Measurements from ENCODE around the gene KRTAP5-1.
A peak's percentile ranks its signal among the peaks of the same experiment; 100 is the strongest.

Gene KRTAP5-1

DNA sequence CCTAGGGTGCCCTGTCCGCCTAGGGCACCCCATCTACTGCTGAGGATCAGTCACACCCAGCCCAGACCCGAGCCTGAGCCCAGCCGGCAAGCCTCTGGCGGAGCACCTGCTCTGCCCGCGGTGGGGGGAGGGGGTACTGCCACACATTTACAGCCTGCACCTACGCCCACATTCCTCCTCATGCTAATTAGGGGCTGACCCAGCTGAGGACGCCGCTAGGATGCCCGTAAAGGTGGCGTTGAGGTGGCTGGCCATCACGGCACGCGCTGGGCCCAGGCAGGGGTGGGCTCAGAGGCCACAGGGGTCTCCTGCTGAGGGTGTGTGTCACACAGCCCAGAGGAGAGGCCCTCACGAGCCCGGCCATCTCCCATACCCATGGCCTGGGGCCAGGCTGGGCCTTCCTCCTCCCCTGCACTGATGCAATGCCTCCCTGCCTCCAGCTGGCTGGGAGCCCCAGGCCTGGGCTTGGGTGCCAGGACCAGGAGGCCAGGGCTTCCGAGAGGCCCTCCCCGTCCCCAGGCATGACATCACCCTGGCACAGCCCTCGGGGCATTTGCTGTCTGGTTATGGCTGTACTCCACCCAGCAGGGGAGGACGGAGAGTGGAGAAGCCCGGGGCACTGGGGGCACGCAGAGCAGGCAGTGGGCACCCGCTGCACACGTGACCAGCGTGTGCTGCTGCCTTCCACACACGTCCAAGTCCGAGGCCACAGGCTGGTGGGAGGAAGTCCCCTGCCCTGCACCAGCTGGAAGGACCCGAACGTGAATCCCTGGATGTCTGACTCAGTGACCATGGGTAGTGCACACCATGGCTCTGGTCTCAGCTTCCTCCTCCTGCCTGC, 25.8 kb downstream of the KRTAP5-1 start:
- DNase-seq = peak in 2 of 3 experiments; percentile 74 to 86

DNA sequence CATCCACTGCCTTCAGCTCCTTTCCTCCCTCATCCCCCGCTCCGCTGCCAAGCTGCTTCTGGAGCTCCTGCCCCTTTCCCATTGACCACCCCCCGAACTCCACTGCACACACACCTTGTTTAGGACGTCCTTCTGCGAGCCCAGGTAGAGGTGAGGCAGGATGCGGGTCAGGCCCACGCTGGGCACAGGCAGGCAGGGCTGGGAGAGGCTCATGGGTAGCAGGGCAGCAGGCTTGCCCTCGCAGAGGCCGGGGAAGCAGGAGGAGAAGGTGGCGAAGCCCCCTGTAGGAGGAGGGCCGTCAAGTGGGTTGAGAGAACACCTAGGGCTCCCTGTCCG, 26.3 kb downstream of the KRTAP5-1 start:
- DNase-seq = no peak

DNA sequence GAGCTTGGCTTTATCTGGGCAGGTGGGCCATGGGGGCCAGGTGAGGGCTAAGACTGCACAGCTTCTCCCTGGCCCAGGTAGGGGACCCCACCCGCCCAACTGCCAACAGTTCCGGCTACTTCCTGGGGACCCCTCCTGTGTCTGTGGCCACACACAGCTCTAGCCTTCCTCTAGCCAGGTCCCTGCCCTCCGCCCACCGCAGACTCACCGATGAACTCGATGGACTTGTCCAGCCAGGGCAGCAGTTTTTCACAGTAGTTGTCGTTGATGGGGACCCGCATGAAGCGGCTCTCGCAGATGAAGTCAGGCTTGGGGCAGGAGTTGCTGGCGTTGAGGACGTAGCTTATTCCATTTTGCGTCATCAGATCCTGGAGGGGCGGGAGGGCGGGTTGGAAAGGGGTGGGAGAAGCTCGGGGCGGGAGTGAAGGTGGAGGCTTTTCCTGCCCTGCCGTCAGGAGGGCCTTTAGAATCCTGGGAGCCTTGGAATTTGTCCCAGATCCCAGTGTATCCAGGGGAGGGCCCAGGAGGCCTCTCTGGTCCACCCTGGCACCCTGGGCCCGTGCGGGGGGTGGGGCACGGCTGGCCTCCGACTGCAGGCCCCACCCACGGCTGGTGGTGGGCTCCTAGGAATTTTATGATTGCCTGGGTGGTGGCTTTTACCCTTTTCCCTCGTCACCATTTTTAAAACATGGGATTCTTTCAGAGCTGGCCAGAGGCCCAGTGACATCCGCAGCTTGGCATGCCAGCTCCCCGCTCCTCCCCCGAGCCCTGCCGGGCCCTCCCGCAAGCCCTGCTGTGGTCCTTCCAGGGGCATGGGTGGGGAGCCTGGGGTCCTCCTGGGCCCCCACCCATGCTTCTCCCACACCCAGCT, 26.9 kb downstream of the KRTAP5-1 start:
- DNase-seq = no peak

DNA sequence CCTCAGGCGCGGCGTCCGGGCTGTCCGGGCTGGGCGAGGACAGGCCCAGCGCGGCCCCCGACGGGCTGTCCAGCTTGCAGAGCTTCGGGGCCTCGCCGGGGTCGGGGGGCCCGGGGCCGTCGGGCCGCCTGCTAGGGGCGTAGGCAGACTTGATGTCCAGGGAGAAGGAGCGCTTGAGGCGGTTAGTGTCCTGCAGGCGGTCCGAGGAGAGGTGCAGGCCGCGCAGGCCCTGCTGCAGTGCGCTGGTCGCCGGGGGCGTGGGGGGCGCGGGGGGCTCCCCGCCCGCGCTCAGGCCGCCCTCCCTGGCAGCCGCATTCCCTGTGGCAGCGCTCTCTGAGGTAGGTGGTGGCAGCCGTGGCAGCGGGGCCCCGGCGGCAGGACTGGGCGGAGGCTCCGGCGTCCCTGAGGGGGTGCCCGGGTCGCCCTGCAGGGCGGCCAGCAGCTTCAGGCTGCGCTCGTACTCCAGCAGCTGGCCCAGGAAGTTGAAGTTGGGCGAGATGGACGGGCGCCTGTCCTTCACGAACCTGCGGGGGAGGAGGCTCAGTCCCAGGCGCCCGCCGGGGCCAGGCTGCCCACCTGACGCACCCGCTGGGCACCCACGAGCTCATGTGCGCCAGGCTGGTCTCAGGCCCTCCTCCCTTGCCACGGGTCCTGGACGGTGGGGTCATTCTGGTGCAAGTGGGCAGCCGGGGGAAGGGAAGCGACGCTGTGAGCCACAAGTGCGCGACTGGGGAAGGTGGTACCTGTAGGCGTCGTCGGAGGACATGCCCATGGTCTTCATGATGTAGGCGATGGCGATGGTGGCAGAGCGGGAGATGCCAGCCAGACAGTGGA, 27.8 kb downstream of the KRTAP5-1 start:
- no peak for DNase-seq

DNA sequence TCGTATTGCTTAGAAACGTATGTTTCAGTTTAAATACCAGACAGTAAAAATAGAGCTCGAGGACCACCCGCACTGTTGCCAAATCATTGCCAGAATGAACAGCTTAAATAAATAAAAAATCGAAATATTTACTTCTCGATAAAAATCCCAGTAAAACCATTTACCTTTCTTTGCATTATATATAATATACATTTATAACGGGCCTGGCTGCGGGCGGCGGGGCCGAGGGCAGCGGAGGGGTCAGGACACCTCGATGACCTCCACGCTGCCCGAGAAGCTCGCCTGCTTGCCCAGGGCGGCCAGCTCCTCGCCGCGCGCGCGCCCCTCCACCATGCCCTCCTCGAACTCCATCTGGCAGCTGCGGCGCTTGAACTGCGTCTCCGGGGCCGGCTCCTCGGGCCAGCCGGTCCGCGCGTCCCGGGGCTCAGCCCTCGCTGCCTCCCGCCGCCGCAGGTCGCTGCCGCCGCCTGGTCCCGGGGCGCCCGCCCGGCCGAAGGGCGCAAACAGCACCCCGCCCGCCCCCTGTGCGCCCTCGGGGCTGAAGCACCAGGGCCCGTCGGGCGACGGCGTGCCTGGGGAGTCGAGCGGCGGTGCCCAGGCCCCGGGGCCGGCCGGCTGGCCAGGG, 28.7 kb downstream of the KRTAP5-1 start:
- no peak for DNase-seq

DNA sequence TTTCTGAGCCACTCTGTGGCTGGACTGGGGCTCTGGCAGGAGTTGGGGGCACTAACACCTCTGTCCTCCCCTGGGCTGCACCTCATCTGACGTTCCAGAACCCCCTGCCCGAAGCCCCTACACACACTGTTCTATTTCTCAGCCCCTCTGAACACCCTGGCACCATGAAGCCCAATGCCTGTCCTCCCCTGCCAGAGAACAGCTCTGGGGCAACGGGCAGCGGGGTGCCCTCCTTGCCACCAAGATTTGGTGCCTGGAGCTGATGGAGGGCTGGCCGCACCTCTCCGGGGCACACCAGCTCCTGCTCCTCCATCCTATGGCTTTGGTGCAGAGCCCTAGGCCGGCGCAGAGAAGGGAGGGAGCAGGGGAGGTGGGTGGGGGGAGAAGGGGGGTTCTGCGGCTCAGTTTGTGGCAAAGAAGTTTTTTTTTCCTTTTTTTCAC, 29.4 kb downstream of the KRTAP5-1 start:
- DNase-seq = no peak

DNA sequence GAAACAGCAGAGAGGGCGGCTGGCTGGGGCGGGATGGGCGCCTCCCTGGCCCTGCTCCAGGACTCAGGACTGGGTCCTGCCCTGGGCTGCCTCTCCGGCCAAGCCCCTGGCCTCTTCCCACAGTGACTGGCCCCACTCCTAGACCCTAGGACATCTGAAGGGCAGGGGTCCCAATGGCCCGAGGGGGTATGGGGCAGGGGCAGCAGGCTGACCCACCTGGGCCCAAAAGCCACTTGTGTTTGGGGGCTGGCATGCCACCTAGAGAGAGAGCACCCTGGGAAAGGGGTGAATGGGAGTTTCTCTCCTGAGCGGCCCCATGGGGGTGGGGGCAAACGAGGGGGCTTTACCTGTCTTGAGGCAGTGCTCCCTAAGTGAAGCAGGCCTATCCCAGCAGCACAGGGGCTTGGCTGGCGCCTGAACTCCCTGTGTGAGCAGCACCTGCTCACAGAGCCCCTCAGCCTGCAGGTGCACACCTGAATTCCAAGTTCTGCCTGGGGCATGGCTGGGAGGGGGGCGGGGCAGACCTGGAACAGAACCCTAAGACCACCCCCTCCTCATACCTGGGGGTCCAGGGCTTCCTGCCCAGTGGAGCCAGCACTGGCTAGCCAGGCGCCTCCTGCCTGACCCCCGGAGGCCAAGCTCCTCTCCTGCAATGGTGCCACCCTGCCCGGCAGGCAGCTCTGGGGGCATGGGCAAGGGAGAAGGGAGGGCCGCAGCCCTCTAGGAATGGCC, 29.9 kb downstream of the KRTAP5-1 start:
- no peak for DNase-seq

DNA sequence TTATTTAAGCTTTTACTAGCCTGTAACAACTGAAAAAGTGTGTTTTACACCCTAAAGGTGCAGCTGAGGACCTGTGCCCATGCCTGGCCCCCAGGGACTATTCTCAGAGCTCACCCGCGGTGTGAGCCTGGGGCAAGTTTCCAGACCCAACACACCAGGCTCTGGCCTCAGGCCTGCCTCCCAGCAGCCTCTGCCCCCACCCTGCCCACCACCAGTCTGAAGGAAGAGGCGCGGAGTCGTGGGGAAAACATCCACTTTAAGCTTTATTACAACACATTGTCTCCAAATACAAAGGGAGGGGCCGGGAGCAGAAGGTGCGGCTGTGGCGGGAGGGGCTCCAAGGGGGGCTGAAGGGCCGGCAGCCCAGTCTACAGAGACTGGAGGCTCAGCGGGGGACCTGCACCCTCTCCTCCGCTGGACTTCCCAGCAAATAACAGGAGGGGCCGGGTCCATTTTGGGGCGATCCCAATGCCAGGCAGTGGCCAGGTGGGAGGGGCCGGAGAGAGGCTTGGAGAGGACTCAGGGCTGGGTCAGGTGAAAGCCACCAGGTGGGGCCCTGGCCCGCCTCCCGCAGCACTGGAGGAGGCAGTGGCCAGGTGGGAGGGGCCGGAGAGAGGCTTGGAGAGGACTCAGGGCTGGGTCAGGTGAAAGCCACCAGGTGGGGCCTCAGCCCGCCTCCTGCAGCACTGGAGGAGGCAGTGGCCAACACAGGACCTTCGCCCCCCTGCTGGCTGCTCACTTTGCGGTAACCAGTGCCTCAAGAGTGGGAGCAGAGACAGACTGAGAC, 31.1 kb downstream of the KRTAP5-1 start:
- DNase-seq = peak; percentile 47 to 70 (median 59)

DNA sequence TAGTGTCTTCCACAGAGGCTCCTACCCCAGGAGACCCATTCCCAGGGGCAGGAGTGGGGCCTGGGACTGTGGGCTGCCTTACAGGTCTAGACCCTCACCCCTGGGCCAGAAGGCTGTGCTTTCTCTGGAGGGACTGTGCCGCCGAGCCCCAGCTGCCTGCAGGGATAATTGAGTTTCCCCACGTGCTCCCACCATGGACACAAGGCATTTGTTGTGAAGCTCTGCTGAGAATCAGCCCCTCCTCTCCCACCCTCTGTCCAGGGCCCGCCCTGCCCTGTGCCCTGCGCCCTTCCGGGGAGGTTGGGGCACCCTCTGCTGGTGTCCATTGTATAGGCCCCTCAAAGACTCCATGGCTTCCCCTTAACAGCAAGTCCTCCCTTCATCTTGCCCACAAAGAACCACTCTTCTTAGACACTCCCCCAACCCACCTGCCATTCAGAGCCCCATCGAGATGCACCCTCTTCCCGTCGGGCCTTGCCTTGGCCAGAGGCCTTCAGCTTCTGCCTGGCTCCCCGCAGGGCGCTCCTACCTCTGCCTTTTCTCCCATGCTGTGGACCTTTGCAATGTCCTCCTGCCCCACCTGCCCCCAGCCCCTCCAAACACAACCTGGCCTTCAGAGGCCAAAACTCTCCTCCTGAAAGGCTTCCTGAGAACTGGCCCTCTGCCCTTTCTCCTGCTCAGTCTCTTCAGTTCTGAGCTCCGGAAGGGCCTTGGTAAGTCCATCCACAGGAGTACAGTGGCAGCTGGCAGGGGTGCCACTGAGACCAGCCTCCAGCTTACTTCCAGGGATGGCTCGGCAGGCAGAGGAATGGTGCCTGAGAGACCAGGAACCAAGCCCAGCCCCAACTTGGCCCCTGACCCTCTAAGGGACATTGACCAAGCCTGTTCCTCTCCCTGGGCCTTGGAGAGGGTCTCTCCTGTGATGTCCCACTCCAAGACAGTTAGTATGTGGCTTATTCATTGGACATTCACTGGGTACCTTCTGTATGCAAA, 35.4 kb downstream of the KRTAP5-1 start:
- no peak for DNase-seq

DNA sequence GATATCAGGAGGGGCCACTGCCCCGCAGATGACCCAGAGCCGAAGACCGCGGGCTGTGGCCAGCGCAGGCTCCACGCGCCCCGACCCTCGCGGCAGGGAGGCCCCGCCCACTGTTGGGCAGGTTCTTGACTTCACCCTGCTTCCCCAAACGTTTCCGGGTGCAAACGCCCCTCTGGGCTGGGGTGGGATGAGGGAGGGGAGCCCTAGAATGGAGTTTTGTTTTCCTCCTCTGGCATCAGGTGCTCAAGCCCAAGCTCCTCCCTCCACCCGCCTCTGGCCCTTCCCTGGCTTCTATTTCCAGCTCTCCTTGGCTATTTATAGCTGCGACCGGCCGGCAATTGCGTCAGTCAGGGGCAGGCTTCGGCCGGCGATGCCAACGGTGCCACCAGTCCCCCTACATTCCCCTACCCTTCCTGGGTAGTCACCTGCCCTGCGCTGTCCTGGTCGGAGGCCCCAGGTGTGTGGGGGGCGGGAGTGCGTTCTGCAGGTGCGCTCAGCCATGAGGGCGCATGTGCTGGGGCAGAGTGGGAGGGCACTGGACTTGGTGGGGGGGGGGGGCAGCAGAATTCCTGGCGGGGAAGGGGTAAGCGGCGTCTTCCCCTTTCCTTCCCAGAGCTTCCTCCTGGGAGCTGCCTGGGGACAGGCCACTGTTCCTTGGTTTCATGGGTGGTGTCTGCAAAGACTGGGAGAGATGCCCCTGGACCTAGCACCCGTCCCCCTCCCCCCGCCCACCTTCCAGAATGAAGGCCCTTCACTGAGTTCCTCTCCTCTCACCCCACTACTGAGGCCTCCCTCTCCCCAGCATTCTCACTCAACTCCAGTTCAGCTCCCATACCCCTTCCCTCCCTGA, 36.6 kb downstream of the KRTAP5-1 start:
- DNase-seq = peak; percentile 66 to 86 (median 77)

DNA sequence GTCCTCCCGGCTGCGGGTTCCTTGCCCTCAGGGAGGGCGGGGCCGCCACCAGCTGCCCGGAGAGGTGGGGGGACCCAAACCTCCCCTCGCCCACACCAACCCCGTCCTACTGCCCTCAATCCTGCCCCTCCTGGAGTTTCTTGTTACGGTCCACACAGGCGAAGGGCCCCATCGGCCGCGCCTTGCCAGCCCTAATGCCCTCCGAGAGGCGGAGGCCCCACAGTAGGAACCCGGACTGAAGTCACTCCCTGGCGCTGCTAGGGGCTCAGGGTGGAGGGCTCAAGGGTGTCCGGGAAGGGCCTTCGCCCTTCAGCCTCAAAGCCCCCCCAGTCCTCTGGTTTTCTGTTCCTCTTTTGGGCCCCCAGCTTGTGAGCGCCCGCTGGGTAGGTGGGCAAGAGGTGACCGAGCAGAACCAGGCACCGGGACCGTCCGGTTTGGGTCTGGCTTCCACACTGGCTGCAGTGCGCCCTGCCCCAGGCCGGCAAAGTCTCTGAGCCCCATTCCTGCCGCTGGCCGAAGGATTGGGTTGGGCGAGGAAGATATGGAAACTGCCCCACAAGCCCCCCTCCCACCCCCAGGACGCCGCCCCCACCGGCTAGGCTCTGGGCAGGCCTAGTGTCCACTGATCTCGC, 37.5 kb downstream of the KRTAP5-1 start:
- peak in 1 of 3 experiments; percentile 52 for DNase-seq

DNA sequence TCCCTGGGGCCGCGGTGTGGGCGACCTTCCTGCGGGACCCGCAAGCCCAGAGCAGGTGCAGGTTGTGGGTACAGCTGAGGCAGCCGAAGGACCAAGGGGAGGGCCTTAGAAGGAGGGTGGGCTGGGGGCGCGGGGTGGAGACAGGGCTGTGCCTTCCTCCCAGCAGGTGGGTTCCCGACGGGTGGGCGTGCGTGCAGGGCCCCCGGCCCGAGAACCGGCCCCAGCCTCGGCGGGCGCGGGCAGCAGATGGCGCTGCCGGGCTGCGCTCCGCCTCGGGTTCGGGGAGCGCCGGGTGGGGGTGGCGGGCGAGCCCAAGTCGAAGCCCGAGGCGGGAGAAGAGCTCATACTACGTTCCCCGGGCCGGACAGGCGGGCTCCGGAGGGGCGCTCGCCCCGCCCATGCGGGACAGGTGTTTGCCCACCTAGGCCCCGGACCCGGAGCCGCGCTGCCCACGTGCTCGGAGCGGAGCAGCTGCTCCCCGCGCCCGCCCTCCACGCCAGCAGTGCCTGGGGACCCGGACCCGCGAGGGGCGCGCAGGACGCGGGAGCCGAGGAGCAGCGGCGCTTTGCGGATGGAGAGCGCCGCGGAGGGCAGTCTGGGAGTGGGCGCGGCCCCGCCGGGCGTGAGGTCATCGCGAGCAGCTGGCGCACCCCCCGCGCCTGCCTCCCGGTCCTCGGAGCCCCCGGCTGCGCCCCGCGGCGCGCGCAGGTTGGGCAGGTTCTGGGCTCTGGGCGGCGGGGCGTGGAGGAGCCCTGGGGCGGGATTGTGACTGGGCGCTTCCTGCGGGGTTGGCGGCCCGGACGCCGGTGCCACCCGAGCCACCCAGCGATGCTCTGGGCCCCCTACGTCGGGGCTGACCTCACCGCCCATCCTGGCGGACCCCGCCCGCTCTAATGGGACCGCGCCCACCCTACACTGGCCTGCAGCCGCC, 38.3 kb downstream of the KRTAP5-1 start:
- DNase-seq = peak; percentile 80 to 88 (median 84)

DNA sequence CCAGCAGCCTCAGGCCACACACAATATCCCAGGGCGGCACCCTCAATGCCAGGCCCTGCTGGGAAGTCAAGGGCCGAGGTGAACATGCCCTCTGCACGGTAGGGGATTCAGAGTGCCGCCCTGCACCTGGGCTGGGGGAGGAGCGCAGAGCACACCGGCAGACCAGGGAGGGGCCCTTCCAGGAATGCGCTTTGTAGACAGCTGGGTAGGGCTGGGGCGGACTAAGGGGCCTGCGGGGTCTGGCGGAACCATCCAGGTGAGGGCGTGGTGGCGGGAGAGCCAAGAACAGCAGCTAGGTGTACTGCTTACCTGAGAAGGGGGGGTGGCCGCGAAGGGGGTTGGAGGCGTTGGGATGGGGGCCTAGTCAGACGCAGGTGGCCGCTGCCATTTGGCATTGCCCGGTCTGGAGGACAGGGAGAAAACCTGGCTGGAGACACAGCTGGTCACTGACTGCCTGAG, 39.0 kb downstream of the KRTAP5-1 start:
- peak; percentile 47 to 81 (median 68) for DNase-seq

DNA sequence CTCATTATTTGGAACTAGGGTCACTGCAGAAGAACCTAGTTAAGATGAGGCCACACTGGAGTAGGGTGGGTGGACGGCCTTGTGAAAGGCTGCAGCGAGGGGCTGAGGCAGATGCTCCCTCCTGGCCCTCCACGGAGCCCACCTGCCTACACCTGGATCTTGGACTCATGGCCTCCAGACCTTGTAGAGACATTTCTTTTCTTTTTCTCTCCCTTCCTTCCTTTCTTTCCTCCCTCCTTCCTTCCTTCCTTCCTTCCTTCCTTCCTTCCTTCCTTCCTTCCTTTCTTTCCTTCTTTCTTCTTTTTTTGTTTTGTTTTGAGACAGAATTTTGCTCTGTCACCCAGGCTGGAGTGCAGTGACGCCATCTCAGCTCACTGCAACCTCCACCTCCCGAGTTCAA, 39.7 kb downstream of the KRTAP5-1 start:
- DNase-seq = no peak

DNA sequence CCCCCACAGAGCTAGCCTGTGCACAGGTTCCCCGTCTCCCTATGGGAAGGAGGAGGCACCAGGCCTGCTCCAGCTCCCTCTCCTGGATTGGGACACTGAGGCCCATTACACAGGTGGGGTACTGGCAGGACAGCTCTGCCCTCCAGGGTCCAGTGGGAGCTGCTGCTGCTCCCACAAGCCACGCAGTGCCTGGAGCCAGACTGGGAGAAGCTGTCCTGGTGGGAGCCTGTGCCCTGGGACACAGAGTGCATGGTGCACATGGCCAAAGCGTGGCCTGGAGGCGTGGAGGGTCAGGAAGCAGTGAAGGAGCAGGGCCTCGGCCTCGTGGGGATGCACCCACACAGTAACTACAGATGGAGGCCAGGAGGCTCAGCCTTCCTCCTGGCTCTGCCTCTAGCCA, 40.5 kb downstream of the KRTAP5-1 start:
- no peak for DNase-seq

DNA sequence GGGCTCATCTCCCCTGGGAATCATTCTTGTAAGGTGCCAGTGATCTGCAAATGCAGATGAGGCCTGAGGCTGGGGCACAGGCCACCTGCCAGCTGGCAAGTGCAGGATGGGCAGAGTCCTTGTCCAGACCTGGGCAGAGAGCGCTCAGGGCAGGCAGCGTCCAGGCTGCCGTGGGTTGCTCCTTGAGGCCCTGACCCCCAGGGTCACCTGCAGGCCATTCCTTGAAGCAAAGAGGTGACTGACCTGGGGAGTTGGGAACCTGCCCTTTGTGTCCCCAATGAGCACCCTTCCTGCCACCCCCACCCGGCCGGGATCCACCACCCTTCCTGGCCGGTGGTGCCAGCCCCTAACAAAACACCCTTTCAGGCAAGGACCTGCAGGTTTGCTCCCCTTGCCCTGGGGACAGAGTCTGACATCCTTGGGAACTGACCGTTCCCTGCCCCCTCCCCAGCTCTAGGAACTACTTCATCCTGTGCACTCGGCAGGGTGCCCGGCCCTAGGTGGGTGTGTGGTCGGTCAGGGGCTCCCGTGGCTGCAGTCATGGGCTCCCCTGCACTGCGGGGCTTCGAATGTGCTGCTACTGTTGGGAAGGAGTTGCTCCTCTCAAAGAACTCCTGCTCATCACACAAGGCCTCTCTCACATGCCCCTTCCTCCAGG, 41.3 kb downstream of the KRTAP5-1 start:
- no peak for DNase-seq
